Sigmoid colon (tissue), 4 donors: ENCODE measurements around the gene SLCO1C1.

ENCODE experiments used
- EP300 ChIP-seq, 4 donors: sonication (generic); formaldehyde crosslinking; IDR thresholded peaks; one replicate each; pipeline ENCODE4 v1.6.1; 2017; ENCODE audit warnings: antibody characterized with exemption in 4 of 4
- POLR2A ChIP-seq, 2 donors: fragments of 450-650 bp; IDR thresholded peaks; one replicate each; pipeline ENCODE4 v1.6.1; 2016; ENCODE audit warnings: antibody characterized with exemption in 2 of 2, mild to moderate bottlenecking in 2 of 2, moderate library complexity in 2 of 2
- POLR2AphosphoS5 ChIP-seq, 4 donors: sonication (generic); formaldehyde crosslinking; IDR thresholded peaks; one replicate each; pipeline ENCODE4 v1.6.1; 2017; ENCODE audit warnings: antibody characterized with exemption in 4 of 4
- TF ChIP-seq, protein P1 (sequence below), 4 experiments: fragments of 450-650 bp in 3 of 4; fragments of 200-600 bp in 1 of 4; IDR thresholded peaks; one replicate each; pipeline ENCODE4 v1.5.1; 2016 to 2019; ENCODE audit warnings: antibody characterized with exemption in 4 of 4, mild to moderate bottlenecking in 3 of 4, moderate library complexity in 2 of 4

DNA sequence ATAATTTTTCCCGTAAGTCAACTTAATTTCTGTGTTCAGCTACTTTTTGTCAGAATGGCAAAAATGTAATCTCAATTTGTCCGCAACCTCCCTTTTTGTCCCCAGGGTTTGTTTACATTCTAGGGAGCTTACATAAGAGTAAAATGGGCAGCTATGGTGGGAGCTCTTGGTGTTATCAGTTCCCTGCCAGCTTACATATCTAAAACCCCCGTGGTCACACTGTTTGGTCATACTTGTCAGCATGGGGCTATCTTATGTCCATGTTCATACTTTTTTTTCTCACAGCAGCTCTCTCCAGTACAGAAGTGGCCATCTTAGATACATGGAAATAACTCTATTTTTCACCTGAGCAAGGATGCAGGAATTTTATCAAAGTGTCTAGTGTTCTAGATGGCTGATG is 16.7 kb downstream of the SLCO1C1 start:
- TF ChIP-seq, protein P1, sequence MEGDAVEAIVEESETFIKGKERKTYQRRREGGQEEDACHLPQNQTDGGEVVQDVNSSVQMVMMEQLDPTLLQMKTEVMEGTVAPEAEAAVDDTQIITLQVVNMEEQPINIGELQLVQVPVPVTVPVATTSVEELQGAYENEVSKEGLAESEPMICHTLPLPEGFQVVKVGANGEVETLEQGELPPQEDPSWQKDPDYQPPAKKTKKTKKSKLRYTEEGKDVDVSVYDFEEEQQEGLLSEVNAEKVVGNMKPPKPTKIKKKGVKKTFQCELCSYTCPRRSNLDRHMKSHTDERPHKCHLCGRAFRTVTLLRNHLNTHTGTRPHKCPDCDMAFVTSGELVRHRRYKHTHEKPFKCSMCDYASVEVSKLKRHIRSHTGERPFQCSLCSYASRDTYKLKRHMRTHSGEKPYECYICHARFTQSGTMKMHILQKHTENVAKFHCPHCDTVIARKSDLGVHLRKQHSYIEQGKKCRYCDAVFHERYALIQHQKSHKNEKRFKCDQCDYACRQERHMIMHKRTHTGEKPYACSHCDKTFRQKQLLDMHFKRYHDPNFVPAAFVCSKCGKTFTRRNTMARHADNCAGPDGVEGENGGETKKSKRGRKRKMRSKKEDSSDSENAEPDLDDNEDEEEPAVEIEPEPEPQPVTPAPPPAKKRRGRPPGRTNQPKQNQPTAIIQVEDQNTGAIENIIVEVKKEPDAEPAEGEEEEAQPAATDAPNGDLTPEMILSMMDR (IDR thresholded peaks at IDR 0.05): no peak
- no peak for TF ChIP-seq POLR2AphosphoS5 (IDR thresholded peaks at IDR 0.05)
- no peak for TF ChIP-seq EP300 (IDR thresholded peaks at IDR 0.05)
- no peak for TF ChIP-seq POLR2A (IDR thresholded peaks at IDR 0.05)
